NK-92 (cell line): ENCODE measurements around the gene PGLYRP3.

ENCODE experiments used
- DNase-seq: peaks from one replicate; lab custom pipeline; 2025; ENCODE audit not compliant: unreplicated experiment; lab: John Stamatoyannopoulos, UW

The PGLYRP3 gene

DNA sequence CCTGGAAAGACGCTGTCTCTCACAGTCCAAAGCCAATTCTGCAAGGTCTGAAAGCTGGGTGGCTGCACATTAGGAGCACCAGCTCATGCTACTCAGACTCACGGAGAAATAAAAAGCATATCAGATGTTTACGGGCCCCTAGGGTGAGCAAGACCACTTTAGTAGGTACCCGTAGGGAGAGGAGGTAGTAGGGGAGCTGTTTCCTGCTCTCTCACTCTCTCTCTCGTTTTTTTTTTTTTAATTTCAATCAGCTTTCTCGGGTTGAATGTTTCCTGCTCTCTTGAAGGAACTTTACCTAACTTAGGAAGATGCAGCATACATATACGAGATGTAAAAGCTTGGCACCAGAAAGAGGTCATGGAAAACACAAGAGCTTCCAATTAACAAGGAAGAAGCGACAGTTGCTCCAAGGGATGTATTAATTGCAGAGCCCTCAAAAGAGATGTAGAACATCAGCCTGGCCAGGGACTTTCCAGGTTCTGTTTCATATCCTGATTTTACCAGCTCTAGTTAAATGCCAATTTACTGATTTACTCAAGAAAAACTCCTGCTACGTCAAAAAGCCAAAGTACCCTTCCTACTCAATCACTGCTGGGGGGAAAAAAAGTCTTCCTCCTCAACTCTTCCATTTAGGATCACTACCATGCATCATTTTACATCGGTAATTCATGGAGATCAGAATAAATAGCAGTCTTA is 50.1 kb downstream of the PGLYRP3 start:
- DNase-seq = no peak

- DNase-seq = no peak
These were observed 50.7 kb downstream of the PGLYRP3 start for GRCh38 chr1:153262070-153262366.

DNA sequence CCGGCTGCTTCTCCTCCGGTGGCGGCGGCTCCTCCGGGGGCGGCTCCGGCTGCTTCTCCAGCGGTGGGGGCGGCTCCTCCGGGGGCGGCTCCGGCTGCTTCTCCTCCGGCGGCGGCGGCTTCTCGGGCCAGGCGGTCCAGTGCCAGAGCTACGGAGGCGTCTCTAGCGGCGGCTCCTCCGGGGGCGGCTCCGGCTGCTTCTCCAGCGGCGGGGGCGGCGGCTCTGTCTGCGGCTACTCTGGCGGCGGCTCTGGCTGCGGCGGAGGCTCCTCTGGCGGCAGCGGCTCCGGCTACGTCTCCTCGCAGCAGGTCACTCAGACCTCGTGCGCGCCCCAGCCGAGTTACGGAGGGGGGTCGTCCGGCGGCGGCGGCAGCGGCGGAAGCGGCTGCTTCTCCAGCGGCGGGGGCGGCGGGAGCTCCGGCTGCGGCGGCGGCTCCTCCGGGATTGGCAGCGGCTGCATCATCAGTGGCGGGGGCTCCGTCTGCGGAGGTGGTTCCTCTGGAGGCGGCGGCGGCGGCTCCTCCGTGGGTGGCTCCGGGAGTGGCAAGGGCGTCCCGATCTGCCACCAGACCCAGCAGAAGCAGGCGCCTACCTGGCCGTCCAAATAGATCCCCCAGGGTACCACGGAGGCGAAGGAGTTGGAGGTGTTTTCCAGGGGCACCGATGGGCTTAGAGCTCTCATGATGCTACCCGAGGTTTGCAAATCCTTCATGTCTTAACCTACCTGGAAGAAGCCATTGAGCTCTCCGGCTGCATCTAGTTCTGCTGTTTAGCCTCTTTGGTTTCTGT is 51.3 kb downstream of the PGLYRP3 start:
- no peak for DNase-seq

DNA sequence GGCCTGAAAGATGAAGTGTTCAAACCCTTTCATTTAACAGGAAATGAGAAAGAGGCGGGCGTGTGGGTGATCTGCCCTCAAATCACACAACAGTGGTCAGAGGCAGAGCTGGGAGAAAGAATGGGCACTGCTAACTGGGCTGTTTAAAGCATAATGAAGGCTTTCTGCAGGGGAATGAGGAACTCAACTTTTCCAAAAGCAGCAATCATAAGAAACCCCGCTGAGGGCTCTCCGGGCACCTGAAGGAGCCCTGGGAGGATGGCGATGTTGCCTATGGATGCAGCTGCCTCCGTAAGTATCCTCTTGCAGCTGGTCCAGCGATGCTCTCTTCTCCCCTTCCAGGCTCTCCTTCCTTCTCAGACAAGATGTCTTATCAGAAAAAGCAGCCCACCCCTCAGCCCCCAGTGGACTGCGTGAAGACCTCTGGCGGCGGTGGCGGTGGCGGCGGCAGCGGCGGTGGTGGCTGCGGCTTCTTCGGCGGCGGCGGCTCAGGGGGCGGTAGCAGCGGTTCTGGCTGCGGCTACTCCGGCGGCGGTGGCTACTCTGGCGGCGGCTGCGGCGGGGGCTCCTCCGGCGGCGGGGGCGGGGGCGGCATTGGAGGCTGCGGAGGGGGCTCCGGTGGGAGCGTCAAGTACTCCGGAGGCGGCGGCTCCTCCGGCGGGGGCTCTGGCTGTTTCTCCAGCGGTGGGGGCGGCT is 52.0 kb downstream of the PGLYRP3 start:
- no peak for DNase-seq

- DNase-seq = no peak
These were observed 53.4 kb downstream of the PGLYRP3 start, which contains the start of gene LORICRIN for GRCh38 chr1:153259387-153259786. LORICRIN (plus strand) TSS chr1:153259687; CDS start chr1:153260950, 1,263 bp downstream.

- DNase-seq = no peak
These were observed 59.1 kb downstream of the PGLYRP3 start for GRCh38 chr1:153253693-153254092.

DNA sequence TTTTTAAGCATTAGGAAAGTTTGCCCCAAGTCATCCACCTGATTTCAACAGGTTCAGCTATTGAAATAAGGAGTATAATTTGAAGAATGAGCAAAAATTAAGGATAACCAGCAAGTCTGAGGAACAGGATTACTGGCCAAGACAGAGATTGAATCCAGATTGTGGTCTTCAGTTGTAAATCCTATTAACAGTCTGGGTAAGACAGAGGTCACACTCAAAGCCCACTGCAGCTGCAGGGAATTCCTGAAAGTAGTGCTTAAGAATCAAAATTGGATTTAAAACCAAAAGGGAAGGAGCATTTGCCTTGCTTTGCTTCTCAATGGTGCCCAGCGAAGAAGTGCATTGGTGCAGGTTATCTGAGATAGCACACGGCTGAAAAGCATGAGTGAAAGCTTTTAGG is 59.7 kb downstream of the PGLYRP3 start:
- no peak for DNase-seq

DNA sequence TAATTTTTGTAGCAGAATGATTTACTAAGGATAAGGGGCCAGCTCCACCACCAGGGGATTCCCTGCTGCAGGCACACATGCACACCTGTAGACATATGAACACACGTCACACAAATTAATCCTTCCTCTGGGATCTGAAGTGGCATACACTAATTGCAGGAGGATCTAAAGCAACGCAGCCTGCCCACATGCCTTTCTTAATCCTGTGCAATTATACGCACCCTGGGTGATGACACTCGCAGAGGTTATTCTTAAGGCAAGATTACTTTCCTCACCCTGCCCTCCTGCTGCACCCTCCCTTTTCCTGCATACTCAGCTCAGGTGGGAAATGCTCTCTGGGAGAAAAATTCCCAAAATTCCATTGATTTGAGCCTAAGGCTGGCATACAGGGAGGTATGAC is 60.8 kb downstream of the PGLYRP3 start:
- DNase-seq = no peak

- DNase-seq = no peak
These were observed 61.2 kb downstream of the PGLYRP3 start for GRCh38 chr1:153251562-153251961.

DNA sequence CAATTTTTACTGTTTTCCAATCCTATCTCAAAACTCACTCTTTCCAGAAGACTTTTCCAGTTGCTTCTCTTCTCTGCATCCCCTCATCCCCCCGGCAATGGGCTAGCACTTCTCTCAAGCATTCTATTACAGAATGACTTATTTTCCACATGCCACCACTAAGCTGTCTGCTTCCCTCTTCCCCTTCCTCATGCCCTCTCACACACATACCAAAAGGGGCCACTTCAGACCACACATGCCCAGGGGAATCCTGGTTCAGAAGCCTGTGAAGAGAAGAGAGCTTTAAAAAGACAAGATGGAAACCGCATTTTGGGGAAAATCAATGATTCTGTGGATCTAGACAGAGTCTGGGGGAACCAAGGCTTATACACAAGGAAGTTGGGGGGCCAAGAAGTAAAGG is 61.7 kb downstream of the PGLYRP3 start:
- no peak for DNase-seq

DNA sequence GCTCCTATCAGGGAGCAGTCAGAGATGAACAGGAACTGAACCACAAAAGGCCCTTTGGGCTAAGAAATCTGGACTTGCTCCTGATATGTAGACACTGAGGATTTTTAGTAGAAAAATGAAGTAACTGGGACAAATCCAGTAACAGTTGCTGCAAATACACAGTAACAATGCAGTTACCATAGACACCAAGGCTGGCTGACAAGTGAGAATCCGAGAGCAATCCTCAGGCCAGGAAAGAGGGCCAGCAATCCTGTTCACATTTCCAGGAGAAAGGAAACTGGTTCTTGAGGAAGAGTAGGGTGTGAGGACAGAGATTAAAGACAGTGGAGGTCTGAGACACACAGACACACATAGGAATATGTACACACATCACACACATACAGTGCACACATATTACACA is 62.6 kb downstream of the PGLYRP3 start:
- no peak for DNase-seq

DNA sequence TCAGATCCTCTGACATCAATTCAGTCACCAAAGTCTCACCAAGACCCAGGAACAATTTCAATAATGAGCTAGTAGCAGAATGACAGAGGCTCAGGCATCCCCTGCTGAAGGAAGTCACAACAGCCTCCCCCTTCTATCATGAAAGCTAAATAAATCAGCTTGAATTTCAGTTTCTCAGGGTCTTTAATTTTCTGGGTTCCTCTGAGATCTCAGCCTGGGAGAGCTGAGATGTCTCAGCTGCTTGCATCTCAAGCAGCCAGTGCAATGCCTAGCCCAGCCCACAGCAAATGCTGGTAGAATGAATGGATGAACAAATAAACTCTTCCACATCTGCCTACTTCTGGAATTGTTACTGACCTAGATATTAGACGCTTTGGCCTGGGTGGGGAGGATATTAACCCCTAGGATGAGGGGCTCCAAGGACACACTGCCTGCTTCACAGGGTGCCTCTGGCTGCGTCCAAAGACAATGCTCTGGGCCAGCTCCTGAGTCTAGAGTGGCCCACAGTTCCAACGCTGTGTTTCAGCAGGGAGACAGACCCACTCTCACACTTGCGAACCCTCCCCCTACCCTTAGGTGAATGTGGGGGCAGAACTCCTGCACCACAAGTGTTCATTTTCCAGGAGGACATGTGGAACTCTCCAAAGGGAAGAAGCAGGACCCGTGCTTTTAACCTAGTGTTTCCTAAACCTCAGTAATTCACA is 64.4 kb downstream of the PGLYRP3 start:
- no peak for DNase-seq
